Hematopoietic multipotent progenitor cell treated with erythropoietin and hydrocortisone succinate and interleukin-3 and kit ligand, for 17 days (in vitro differentiated cells): ENCODE measurements around the gene DNAJB11.
"Not testable (repeated sequence)": the region's sequence is repeated elsewhere in the genome, so short reads cannot be mapped to it uniquely, and the experiment has no call there.

Experiments used
- DNase-seq: peaks from one replicate; pipeline ENCODE4 v3.0.0-alpha.2; 2015; ENCODE audit warnings: low spot score

DNAJB11 gene

DNA sequence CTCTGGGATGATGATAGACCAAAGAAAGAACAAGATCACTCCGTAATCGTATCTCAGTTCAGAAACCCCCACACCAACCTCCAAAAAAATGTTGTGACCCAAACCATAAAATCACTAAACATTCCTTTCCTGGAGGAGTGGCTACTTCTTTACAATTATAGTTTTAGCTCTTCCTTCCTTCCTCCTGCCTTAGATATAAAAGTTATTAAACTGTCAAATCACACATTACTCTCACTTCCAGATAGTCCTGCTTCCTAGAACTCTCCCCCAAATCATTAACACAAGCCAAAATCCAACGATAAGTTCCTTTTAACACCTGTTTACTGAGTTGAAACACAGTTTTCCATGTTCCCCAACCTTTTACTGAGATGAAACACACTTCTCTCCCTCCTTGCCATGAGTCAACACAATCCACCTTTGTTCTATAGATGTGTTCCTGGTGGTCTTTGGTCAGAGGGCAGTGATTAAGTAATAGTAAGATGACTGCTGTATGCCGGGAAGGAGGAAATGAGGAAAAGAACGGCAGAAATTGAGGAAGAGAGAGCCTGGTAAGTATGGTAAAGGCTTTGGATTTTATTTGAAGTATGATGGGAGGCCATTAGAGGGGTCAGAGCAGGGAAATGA lies 18.0 kb upstream of the DNAJB11 start:
- no peak for DNase-seq

DNA sequence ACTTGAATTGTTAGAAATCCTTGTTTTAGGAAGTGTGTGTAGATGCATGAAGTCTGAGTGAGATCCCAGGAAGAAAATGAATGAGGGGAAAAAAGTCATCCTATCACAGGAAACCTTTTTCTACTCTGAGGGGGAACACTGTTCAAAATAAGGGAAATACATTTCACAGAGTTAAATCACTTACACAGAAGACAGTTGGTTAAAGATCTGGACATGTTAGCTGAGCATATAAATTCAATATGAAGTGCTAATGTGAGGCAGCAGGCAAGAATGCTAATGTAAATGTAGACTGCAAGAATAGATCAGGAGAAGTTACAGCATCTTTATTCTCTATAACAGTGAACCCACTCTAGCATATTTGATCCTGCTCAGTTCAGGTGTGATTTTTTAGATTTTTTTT lies 5.9 kb upstream of the DNAJB11 start:
- DNase-seq = no peak

DNA sequence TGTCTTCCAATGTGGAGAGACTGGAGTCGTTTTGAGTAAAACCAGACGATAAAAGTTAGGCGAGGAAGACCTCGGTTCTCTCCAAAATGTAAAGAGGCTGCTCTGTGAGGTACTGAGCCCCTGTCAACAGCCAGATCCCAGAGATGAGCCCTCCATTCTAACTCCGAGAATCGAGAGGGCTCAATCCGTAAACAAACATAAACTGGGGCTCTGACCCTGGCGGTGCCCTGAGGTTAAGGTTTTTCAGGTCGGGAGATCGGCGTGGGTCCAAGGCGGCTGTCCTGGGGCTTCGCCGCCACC lies 3.8 kb upstream of the DNAJB11 start:
- no peak for DNase-seq

DNA sequence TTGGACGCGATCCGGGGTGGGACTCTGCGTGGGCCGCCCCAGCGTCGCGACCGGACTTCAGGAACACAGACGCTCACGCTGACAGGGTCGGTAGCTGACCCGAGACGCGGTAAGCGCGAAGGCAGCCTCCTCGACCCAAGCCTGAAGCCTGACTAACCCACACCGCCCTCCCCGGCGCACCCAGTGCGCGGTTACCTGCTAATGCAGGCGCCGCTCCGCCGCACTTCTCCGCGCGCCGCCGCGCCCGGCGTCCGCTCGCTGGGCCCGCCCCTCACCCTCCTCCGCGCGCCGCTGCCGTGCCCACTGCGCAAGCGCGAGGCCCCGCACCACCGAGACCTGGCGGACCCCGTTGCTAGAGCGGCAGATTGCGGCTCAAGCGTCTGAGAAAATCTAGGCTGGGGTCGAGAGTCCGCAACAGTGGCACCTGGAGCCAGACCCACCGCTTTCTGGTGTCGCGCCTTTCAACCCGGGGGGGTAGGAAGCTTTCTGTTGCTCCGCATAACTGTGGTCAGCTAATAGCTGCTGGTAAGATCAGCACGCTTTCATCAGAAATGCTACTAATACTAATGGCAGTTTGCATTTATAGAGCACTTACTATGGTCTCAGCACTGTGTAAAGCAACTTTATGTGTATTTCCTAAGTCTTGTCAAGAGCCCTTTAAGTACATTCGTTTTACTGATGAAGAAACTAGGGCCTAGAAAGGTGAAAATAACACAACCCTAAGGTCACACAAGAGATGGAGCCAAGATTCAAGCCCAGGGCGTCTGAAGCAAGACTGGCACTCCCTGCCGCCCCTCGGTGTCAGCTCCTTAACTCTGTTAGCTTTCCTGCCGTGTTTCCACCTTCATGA lies 3.2 kb upstream of the DNAJB11 start, which contains the start of gene TBCCD1:
TSS of gene TBCCD1 (minus strand) at position 268 of the 850 bp plus-strand sequence. CDS start 3,010 bp downstream, outside the sequence.
- DNase-seq = peak; percentile 92

DNA sequence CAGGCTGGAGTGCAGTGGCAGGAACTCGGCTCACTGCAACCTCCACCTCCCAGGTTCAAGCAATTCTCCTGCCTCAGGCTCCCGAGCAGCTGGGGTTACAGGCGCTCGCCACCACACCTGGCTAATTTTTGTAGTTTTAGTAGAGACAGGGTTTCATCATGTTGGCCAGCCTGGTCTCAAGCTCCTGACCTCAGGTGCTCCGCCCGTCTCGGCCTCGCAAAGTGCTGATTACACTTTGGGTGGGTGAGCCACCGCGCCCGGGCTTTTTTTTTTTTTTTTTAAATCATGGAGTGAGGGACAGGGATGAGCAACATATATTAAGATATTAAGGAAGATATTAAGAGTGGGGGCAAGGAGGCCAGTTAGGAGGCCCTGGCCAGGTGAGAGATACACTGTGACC lies 1.2 kb upstream of the DNAJB11 start:
- DNase-seq = peak; percentile 43

DNA sequence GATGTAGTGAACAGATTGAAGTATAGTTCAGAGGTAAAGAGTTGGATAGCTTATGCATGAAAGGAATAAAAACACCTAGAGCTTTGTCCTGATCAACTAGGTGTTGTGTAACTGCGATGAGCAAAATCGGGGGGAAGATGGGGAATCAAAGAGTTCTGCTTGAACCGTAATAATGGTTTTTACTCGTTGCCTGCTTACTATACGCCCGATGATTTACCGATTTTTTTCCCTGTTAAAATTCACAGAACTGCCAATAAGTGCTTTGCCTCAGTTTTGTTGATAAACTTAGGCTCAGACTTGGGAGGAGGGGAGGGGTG lies 783 bp upstream of the DNAJB11 start:
- DNase-seq = no peak

DNA sequence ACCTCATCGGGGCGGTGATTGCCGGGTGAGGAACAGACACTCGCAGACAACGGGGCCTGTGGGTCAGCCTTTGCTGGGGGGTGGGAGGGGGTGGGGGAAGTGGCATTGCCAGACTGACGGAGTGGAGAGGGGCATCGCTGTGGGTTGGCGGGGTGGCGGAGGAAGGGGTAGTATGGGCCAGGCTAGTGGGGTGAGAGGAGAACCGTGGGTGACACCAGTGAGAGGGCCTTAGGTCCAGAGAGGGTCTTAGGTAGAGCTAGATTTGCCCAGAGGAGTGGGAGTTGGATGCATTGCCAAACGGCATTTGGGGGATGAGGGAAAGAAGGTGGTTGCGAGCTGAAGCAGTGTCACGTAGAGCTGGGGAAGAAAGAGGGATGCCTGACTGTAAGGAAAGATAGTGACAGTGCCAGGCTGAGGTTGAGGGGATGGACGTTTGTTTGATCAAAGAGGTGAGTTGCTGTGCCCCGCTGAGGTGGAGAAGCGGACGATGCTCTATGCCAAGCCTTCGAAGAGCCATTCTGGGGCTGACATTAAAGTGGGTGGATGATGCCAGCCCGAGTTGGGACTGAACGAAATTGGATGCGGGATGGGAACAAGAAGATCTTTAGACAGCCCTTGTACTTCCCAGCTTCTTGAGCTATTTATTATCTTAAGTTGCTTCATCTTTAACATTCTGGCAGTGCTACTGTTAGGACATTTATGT lies 572 bp downstream of the DNAJB11 start:
- peak; percentile 15 for DNase-seq

DNA sequence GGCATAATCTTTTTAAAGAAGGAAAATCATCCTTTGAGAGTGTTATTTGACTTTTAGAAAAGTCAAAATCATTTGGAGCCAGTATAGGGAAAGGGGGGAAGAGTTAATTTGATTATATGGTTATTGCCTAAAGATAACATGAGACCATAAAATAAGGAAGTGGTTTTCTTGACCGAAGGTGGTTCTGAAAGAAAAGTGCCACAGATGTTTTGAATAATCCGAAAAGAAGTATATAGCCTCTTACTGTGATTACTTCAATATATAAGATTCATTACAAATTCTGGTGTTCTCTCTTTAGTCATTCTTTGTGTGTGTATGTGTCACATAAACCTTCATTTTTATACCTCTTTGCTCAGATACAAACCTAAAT lies 1.1 kb downstream of the DNAJB11 start:
- DNase-seq = no peak

DNA sequence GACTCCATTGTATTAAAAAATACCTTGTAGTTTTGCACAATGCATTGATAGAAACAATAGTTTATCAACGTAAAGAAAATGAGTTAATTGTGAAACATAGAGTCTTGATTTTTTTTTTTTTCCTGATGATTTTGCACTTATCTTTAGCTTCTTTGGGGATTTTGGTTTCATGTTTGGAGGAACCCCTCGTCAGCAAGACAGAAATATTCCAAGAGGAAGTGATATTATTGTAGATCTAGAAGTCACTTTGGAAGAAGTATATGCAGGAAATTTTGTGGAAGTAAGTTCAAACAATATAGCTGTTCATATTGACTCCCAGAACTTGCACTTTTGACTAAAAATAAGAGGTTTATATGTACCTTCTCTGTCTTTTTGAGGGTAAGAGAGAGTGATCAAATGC lies 7.0 kb downstream of the DNAJB11 start:
- DNase-seq = no peak

DNA sequence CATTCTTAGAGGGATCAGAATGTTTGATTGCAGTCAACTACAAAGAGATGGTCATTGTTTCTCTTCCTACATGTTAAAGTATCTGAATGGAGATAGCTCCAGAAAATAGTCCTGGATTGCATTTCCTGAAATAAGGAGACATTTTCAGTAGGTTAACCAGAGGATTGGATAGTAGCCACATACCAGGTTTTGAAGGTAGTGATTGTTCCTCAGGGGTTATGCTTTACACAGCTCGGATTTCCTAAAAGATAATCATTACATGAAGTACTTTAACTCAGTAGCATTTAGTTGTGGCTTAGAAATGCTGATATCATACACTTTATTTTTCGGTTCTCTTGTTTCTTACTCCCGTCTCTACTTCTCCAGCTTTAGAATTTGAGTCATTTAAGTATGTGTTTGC lies 10.3 kb downstream of the DNAJB11 start:
- DNase-seq = no peak

DNA sequence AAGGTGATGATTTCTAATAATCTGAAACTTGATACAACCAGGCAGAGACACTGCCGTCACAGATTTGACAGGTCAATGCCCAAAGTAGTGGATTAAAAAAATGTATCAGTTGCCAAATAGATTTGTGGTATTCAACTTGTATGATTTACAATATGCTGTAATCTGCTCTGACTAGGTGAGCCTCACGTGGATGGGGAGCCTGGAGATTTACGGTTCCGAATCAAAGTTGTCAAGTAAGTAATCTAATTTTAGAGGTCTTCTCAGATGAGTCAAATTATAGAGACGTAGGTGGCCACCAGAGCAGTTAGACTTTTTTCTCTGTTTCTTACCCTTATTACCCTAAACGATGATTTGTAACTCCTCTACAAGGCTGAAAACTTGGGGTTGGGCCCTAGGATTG lies 12.0 kb downstream of the DNAJB11 start:
- DNase-seq = no peak

DNA sequence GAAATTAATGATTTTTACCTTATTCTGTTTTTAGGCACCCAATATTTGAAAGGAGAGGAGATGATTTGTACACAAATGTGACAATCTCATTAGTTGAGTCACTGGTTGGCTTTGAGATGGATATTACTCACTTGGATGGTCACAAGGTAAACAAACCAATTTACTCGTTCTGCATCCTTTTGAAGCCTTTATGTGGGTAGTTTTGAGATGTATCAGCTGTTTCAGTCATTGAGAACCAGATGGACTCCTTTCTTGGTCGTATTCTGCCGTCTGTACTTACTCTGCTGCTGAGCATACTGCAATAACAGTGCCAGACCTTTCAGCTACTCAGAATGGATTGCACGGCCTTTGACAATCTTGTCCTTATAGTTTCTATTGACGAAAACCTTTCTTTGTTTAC lies 13.3 kb downstream of the DNAJB11 start:
- no peak for DNase-seq

DNA sequence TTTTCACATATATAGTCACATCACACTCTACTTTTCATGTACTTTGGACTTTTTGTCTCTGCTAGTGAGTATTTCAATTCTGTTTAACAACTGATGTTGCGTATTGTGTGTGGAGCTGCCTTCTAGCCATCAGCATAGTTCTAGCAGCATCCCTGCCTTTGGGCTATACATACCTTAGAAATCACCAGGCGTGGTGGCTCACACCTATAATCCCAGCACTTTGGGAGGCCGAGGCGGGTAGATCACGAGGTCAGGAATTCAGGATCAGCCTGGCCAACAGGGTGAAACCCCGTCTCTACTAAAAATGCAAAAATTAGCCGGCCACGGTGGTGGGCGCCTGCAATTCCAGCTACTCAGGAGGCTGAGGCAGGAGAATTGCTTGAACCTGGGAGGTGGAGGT lies 15.7 kb downstream of the DNAJB11 start:
- DNase-seq = not testable (repeated sequence)

DNA sequence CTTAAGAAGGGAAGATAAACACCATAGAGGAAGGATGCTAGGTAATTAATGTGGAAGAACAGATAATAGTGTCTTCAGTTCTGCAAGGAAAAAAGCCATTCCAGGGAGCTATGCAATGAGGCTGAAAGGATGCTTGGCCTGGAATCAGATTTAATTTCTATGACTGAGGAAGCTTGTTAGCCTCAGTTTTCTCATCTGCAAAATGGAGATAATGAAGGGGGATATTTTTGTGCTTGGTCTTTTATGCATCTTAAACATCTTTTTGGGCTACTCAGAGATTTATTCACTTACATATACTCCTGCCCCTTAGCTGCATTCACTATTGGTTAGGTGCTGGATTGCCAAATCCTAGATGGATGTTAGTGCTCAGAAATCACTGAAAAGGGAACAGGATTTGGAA lies 16.7 kb downstream of the DNAJB11 start:
- no peak for DNase-seq

DNA sequence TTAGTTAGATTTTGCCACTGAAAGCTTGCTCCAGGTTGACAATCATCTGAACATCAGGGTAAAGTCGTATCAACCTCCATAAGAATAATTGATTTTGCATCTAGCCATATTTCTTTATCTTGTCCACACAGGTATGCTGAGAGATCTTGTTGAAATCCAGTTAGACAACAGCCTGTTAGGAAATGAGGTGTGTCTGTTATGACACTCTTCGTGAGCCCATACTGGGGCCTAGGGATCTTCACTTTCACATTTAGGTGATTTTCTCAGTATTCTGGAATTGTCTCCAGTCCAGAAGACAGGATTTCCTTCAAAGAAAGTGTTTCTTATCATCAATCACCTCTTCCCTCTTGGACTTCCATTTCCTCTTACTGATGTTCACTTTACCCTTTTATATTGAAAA lies 18.1 kb downstream of the DNAJB11 start:
- no peak for DNase-seq

DNA sequence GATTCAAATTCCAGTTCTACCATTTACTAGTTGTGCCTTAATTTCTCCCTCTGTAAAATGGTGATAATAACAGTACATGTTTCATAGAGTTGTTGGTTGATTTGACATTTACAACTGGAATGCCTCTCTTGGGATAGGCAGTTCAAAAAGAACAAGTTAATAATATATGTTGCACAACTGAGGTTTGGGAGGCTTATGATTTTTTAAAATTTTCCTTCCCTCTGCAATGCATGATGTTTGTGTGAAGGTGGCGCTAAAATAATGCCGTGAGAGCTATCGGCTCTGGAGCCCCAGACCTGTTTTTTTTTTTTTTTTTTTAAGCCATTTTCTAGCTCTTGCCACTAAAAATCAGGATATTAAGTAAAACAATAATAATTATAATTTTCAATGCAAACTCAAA lies 18.6 kb downstream of the DNAJB11 start:
- DNase-seq = no peak

DNA sequence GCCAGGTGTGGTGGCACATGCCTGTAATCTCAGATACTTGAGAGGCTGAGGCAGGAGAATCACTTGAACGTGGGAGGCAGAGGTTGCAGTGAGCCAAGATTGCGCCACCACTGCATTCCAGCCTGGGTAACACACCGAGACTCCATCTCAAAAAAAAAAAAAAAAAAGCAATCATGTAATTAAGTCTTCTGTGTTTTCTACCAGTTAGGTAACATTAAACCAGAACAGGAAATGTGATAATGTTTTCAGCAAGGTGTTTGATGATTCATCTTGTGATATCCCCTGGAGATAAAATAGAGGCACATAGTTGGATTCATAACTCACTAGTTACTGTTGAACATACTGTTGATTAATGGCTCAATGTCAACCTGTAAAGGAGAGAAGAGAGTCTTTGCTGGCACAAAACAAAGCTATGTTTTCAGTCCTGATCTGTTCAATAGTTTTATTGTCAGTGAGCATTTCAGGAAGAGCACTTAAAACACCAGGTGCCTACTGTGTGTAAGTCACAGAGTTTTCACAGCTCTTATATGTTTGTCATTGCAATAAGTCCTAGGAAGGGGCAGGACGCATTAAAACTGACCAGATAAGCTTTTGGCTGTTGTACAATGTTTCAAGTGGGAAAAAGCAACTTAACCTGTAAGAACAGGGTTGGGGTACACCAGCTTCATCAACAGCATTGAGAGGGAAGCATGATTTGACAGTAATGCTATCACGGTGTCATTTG lies 19.5 kb downstream of the DNAJB11 start:
- DNase-seq = no peak

DNA sequence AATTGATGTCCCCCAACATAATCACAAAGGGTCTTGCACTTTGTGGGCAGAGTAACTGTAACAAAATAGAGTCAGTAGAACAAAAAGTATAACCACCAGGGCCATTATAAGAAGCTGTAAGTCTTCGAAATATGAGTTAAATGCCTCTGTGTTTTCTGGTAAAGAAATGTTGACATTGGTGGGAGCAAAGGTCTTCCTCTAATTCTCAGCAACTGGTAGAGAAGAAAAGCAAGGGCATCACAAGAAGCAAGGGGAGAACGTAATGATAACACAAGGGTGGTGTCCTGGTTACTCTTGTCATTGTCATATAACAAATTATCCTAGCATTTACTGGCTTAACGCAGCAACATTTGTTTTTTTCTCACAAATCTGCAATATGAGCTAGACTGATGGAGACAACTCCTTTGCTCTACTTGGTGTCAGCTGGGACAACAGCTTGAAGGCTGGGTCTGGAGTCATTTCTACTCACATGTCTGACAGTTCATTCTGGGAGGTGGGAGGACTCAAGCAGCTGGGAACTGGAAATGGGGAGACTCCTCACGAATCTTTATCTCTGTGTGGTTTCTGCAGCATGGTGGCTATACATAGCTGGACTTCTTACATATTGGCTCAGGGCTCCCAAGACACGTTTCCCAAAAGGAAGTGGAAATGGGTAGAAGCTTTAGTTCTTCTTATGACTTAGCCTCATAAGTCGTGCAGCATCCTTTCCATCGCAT lies 20.2 kb downstream of the DNAJB11 start:
- DNase-seq = no peak

DNA sequence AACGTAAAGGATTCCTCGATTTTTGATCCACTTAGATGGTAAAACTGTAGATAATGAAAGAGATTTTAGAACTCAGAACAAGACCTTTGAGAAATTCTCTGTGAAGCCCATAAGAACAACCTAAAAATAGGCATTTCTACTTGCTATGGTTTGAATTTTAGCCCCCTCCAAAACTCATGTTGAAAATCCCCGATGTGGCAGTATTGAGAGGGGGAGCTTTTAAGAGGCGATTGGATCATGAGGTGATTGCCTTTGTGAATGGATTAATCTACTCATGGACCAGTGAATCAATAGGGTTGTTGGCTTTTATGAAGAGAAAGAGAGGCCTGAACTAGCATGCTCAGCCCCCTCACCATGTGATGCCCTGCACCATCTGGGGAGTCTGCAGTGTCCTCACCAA lies 22.2 kb downstream of the DNAJB11 start:
- DNase-seq = no peak

DNA sequence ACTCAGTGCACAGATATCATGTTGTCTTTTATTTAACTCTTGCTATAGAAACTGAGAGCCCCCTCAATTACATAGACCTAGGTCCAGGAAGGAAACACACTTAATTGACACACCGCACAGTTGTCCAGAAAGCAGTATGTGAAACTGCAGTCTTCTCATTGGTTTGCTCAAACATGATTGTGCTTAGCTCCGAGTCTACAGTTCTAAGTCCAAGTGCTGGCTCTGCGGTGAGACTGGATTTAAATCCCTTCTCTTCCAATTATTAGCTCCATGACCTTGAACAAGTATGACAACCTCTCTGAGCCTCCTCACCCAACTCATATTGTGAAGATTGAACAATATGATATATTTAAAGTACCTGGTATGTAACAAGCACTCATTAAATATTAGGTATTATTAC lies 23.3 kb downstream of the DNAJB11 start:
- DNase-seq = no peak

DNA sequence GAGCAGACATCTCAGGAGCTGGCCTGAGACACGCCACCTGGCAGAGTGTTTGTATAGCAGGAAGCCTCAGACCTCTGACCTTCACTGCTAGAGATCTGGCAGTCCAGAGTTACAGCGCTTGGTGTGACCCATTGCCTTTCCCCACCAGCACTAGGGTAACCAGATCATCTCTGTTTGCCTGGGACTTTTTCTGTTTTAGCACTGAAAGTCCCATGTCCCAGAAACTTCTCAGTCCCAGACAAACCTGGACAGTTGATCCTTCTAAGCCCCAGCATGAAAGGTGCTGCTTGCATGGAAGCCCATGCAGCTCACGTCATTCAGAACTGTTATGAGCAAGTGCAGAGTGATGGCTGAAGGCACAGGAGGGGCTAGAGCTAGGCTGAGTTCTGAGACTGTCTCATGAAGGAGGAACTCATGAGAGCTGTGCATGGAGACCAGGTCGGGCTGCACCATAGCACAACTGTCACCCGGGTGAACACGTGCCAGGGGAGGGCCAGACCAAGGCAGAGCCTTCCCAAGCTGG lies 24.1 kb downstream of the DNAJB11 start:
- DNase-seq = no peak
